HepG2 (cell line): ENCODE data around the gene COASY. TPM values are rescaled to one million over a fixed set of nuclear protein-coding genes. Genes with fewer than 3 reads are reported as not detected.

ENCODE experiments used
- ATF7-NPFF ChIP-seq: sonication (generic); formaldehyde crosslinking; IDR thresholded peaks from 2 replicates; pipeline ENCODE4 v1.8.1; 2023; ENCODE audit warnings: mild to moderate bottlenecking, low read depth, missing genetic modification reagents, moderate library complexity
- EHMT2 ChIP-seq: fragments of 200-600 bp; sonication (generic); IDR thresholded peaks from 2 replicates; pipeline ENCODE4 v1.7.0; 2017; ENCODE audit warnings: antibody characterized with exemption, low read depth, low read length, borderline replicate concordance
- FOXA3 ChIP-seq: IDR thresholded peaks from 2 replicates; pipeline ENCODE4 v1.6.1; 2016; ENCODE audit warnings: missing genetic modification reagents, missing compliant biosample characterization
- GABPB1 ChIP-seq: IDR thresholded peaks from 2 replicates; pipeline ENCODE4 v1.6.1; 2016; ENCODE audit warnings: mild to moderate bottlenecking, missing genetic modification reagents, moderate library complexity, missing compliant biosample characterization
- HNF1A ChIP-seq, 2 experiments: sonication (generic) in 1 of 2; formaldehyde crosslinking in 1 of 2; IDR thresholded peaks; 2 replicates each; pipeline versions ENCODE4 v1.4.0 to v1.6.1; 2016 to 2020; ENCODE audit warnings: borderline replicate concordance in 1 of 2, low read depth in 1 of 2, mild to moderate bottlenecking in 1 of 2, missing genetic modification reagents in 1 of 2
- HOMEZ ChIP-seq: IDR thresholded peaks from 2 replicates; pipeline ENCODE4 v1.6.1; 2016; ENCODE audit warnings: low read depth
- MATR3 ChIP-seq: sonication (generic); formaldehyde crosslinking; IDR thresholded peaks from 2 replicates; pipeline ENCODE4 v1.4.0; 2020; ENCODE audit warnings: missing genetic modification reagents
- SKI ChIP-seq: fragments of 450-650 bp; IDR thresholded peaks from one replicate; pipeline ENCODE4 v1.6.1; 2018; ENCODE audit warnings: mild to moderate bottlenecking; ENCODE audit not compliant: partially characterized antibody
- ZNF616 ChIP-seq: sonication (generic); formaldehyde crosslinking; IDR thresholded peaks from 2 replicates; pipeline ENCODE4 v1.5.0; 2020; ENCODE audit warnings: low read depth, mild to moderate bottlenecking, missing genetic modification reagents
- ZNF619 ChIP-seq: sonication (generic); formaldehyde crosslinking; IDR thresholded peaks from 2 replicates; pipeline ENCODE4 v1.4.0; 2020; ENCODE audit warnings: mild to moderate bottlenecking, missing genetic modification reagents
- ZNF766 ChIP-seq: sonication (generic); formaldehyde crosslinking; IDR thresholded peaks from 2 replicates; pipeline ENCODE4 v1.5.0; 2020; ENCODE audit warnings: missing genetic modification reagents, borderline replicate concordance
- polyA plus RNA-seq, 8 experiments: library from polyadenylated mRNA; depleted of rRNA in 3 of 8; stranded (reverse) in 7 of 8; unstranded in 1 of 8; fragments of >200 nt; fragmentation: Illumina TruSeq in 4 of 8; extraction: Trizol in 4 of 8; gene quantifications; 2 replicates each; pipeline versions ENCODE4 v1.2.1 to v1.2.3, GENCODE V29; 2011 to 2016; ENCODE audit warnings: low read depth in 4 of 8, missing spikeins in 1 of 8, mixed read lengths in 1 of 8; ENCODE audit not compliant: insufficient read depth in 1 of 8
- total RNA-seq, 5 experiments: library from RNA; depleted of rRNA; stranded (reverse); fragments of >200 nt; fragmentation: Illumina TruSeq; extraction: Trizol; gene quantifications; 2 replicates each; pipeline ENCODE4 v1.2.3, GENCODE V29; 2016; ENCODE audit warnings: low read depth in 1 of 5
- TF ChIP-seq, protein P1 (sequence below): sonication (generic); formaldehyde crosslinking; IDR thresholded peaks from 2 replicates; pipeline ENCODE4 v1.4.0; 2020; ENCODE audit warnings: missing genetic modification reagents
- TF ChIP-seq, protein P2 (sequence below): sonication (generic); formaldehyde crosslinking; IDR thresholded peaks from 2 replicates; pipeline ENCODE4 v1.8.1; 2023; ENCODE audit warnings: mild to moderate bottlenecking, moderate library complexity, missing genetic modification reagents
- TF ChIP-seq, protein P3 (sequence below): sonication (generic); formaldehyde crosslinking; IDR thresholded peaks from 2 replicates; pipeline ENCODE4 v1.4.0; 2020; ENCODE audit warnings: mild to moderate bottlenecking, low read depth, missing genetic modification reagents
- TF ChIP-seq, protein P4 (sequence below): sonication (generic); formaldehyde crosslinking; IDR thresholded peaks from 2 replicates; pipeline ENCODE4 v1.5.1; 2020; ENCODE audit warnings: missing genetic modification reagents, mild to moderate bottlenecking, borderline replicate concordance

Gene COASY
- total and polyA plus RNA-seq, 2 of the 13 experiments (the other 11 are each of a cell fraction or from before 2014, with no cell fraction given): 90.7 to 125 TPM

GRCh38 chr17:42554250-42555121 lies 7.5 kb upstream of the COASY start (continued):
- TF ChIP-seq ZNF766 (CRISPR knock-in tag): peak; percentile 85
- no peak for TF ChIP-seq MATR3
- TF ChIP-seq HNF1A (IDR thresholded peaks at IDR 0.05; ENCODE audit: low read depth): no peak
- peak; percentile 83 for TF ChIP-seq HNF1A (CRISPR knock-in tag; IDR thresholded peaks at IDR 0.05; ENCODE audit: borderline replicate concordance)
- peak; percentile 97 for TF ChIP-seq GABPB1 (CRISPR knock-in tag)
- peak; percentile 91 for TF ChIP-seq ZNF616 (CRISPR knock-in tag)
- no peak for TF ChIP-seq EHMT2
- no peak; the same call in 1 of the 2 replicates for TF ChIP-seq HOMEZ (CRISPR knock-in tag)
- TF ChIP-seq, protein P1, sequence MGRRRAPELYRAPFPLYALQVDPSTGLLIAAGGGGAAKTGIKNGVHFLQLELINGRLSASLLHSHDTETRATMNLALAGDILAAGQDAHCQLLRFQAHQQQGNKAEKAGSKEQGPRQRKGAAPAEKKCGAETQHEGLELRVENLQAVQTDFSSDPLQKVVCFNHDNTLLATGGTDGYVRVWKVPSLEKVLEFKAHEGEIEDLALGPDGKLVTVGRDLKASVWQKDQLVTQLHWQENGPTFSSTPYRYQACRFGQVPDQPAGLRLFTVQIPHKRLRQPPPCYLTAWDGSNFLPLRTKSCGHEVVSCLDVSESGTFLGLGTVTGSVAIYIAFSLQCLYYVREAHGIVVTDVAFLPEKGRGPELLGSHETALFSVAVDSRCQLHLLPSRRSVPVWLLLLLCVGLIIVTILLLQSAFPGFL: 0 out of 2 replicates have a peak, but pooled peaks have one; percentile 44
- no peak for TF ChIP-seq ATF7-NPFF (CRISPR knock-in tag)
- TF ChIP-seq, protein P2, sequence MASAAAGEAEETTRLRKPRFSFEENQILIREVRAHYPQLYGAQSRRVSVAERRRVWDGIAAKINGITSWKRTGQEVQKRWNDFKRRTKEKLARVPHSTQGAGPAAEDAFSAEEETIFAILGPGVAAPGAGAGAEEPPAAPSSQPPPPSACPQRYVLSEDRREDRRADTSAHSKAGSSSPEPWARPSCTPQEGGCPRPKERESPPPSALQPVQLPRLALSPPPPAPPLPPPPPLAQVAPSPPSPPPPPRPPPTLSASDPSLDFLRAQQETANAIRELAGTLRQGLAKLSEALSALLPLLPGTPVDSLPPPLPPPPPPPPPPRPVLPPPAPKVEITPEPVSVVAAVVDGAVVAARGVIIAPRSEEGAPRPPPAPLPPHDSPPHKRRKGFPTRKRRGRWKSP (CRISPR knock-in tag): peak; percentile 99
- TF ChIP-seq, protein P3, sequence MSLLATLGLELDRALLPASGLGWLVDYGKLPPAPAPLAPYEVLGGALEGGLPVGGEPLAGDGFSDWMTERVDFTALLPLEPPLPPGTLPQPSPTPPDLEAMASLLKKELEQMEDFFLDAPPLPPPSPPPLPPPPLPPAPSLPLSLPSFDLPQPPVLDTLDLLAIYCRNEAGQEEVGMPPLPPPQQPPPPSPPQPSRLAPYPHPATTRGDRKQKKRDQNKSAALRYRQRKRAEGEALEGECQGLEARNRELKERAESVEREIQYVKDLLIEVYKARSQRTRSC (CRISPR knock-in tag): no peak
- TF ChIP-seq FOXA3: peak; percentile 69; the same call in 1 of the 2 replicates
- TF ChIP-seq, protein P4, sequence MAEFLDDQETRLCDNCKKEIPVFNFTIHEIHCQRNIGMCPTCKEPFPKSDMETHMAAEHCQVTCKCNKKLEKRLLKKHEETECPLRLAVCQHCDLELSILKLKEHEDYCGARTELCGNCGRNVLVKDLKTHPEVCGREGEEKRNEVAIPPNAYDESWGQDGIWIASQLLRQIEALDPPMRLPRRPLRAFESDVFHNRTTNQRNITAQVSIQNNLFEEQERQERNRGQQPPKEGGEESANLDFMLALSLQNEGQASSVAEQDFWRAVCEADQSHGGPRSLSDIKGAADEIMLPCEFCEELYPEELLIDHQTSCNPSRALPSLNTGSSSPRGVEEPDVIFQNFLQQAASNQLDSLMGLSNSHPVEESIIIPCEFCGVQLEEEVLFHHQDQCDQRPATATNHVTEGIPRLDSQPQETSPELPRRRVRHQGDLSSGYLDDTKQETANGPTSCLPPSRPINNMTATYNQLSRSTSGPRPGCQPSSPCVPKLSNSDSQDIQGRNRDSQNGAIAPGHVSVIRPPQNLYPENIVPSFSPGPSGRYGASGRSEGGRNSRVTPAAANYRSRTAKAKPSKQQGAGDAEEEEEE (CRISPR knock-in tag): 0 out of 2 replicates have a peak, but pooled peaks have one; percentile 63
- peak; percentile 21 for TF ChIP-seq SKI
- no peak for TF ChIP-seq ZNF619
